OCI-LY7 (cell line): ENCODE measurements around the gene PARD6A. TPM values are rescaled to one million over a fixed set of nuclear protein-coding genes. Genes with fewer than 3 reads are reported as not detected.

Source experiments
- BruUV-seq: library from RNA; stranded (reverse); fragments of 400-500 nt; replicated peaks from 2 replicates; lab custom pipeline; 2021; lab: Mats Ljungman, UMichigan
- CTCF ChIA-PET: fragments of 300-600 bp; sonication (Branson Sonifier 250); formaldehyde crosslinking; loops from one replicate; lab custom pipeline; 2022; ENCODE audit warnings: antibody characterized with exemption; ENCODE audit not compliant: unreplicated experiment; lab: Charles Lee
- POLR2A ChIA-PET: fragments of 300-600 bp; sonication (Branson Sonifier 250); formaldehyde crosslinking; loops from one replicate; lab custom pipeline; 2022; ENCODE audit warnings: antibody characterized with exemption; lab: Charles Lee
- DNase-seq: peaks from one replicate; pipeline ENCODE4 v3.0.0-alpha.2; 2015; ENCODE audit warnings: low spot score
- H2AFZ ChIP-seq: fragments of 200-600 bp; sonication (generic), shearing (Covaris generic); 2 replicates; pipeline ENCODE4 v1.6.1; 2014; ENCODE audit warnings: mild to moderate bottlenecking, antibody characterized with exemption, low read length, moderate library complexity
- H3K27ac ChIP-seq: fragments of 200-600 bp; sonication (generic); 2 replicates; pipeline ENCODE4 v1.5.1; 2014; ENCODE audit warnings: mixed run types, low read depth, mild to moderate bottlenecking, moderate library complexity, low read length, inconsistent platforms; ENCODE audit not compliant: poor library complexity, severe bottlenecking
- H3K36me3 ChIP-seq: fragments of 200-600 bp; sonication (generic); 2 replicates; pipeline ENCODE4 v1.6.1; 2014; ENCODE audit warnings: mild to moderate bottlenecking, antibody characterized with exemption, low read length, moderate library complexity, mixed read lengths; ENCODE audit not compliant: insufficient read depth
- H3K4me1 ChIP-seq: fragments of 200-600 bp; sonication (generic); 2 replicates; pipeline ENCODE4 v1.5.1; 2014; ENCODE audit warnings: mild to moderate bottlenecking, low read length; ENCODE audit not compliant: insufficient read depth, poor library complexity, severe bottlenecking
- H3K4me2 ChIP-seq: fragments of 200-600 bp; sonication (generic); 2 replicates; pipeline ENCODE4 v1.6.1; 2014; ENCODE audit warnings: mild to moderate bottlenecking, low read length
- H3K4me3 ChIP-seq: fragments of 200-600 bp; sonication (generic); 2 replicates; pipeline ENCODE4 v1.5.1; 2014; ENCODE audit warnings: mild to moderate bottlenecking, low read depth, low read length; ENCODE audit not compliant: poor library complexity, severe bottlenecking
- H3K79me2 ChIP-seq: fragments of 200-600 bp; sonication (generic); 2 replicates; pipeline ENCODE4 v1.6.1; 2016; ENCODE audit warnings: low read depth, mild to moderate bottlenecking, low read length, moderate library complexity, mixed read lengths; ENCODE audit not compliant: insufficient read depth
- H3K9me2 ChIP-seq: fragments of 200-600 bp; sonication (generic); 2 replicates; pipeline ENCODE4 v1.6.1; 2016; ENCODE audit warnings: mild to moderate bottlenecking, low read length, mixed read lengths; ENCODE audit not compliant: insufficient read depth
- H3K9me3 ChIP-seq: fragments of 200-600 bp; sonication (generic); 2 replicates; pipeline ENCODE4 v1.6.1; 2014; ENCODE audit warnings: mild to moderate bottlenecking, mixed run types, low read length, mixed read lengths
- H4K20me1 ChIP-seq: fragments of 200-600 bp; sonication (generic); 2 replicates; pipeline ENCODE4 v1.6.1; 2014; ENCODE audit warnings: mild to moderate bottlenecking, antibody characterized with exemption, low read length, moderate library complexity, mixed read lengths; ENCODE audit not compliant: insufficient read depth
- CTCF ChIP-seq: fragments of 200-600 bp; sonication (generic); conservative IDR thresholded peaks from 2 replicates; pipeline ENCODE4 v1.5.1; 2014; ENCODE audit warnings: mild to moderate bottlenecking, antibody characterized with exemption, low read length, moderate library complexity, mixed read lengths
- EZH2phosphoT487 ChIP-seq: fragments of 200-600 bp; sonication (generic); IDR thresholded peaks from 2 replicates; pipeline ENCODE4 v1.6.1; 2018; ENCODE audit warnings: low read depth, borderline replicate concordance, mild to moderate bottlenecking, mixed run types, antibody characterized with exemption, low read length, moderate library complexity, mixed read lengths
- intact Hi-C: fragments of 100-400 bp; cut with micrococcal nuclease; formaldehyde crosslinking; loops from one replicate; pipeline ENCODE4 v1.10.0; 2022; ENCODE audit not compliant: unreplicated experiment
- total RNA-seq, 2 experiments: library from RNA; depleted of rRNA in 1 of 2; stranded (reverse); fragments of >200 nt in 1 of 2; shearing (Covaris generic) in 1 of 2; gene quantifications; 2 replicates each; pipeline ENCODE4 v1.2.3, GENCODE V29; 2014 to 2022

Gene PARD6A
- total RNA-seq, 2 experiments from 2014 or later, result 14.0 to 23.3 TPM

- no peaks in the 10 kb centered on the region; the same call in 1 of the 2 replicates for H4K20me1 ChIP-seq
- H3K79me2 ChIP-seq, result peaks cover 14% of the 10 kb centered on the region; the same call in 1 of the 2 replicates
- BruUV-seq, result TSS peak; percentile 53
- intact Hi-C loops, result no loop called here
- no peaks in the 10 kb centered on the region for H3K9me3 ChIP-seq
- H3K4me2 ChIP-seq, result no peak overlapping the region
- H3K36me3 ChIP-seq, result peaks cover 69% of the 10 kb centered on the region
- ChIA-PET CTCF (no interaction called here), POLR2A (no interaction called here)
- no peaks in the 10 kb centered on the region for H3K9me2 ChIP-seq
- TF ChIP-seq EZH2phosphoT487 (no peak), CTCF (no peak)
- no peak for DNase-seq
- peaks cover 17% of the 10 kb centered on the region for H3K4me1 ChIP-seq
- H3K4me3 ChIP-seq, result no peak overlapping the region
- no peak overlapping the region for H3K27ac ChIP-seq
- no peak overlapping the region for H2AFZ ChIP-seq
These were observed 11.2 kb upstream of the PARD6A start for GRCh38 chr16:67649494-67649931.

- BruUV-seq, result no TSS peak
These were observed 10.7 kb upstream of the PARD6A start for GRCh38 chr16:67650023-67650422.

More at GRCh38 chr16:67650023-67650422, 10.7 kb upstream of the PARD6A start:
- ChIA-PET CTCF (no interaction called here), POLR2A (interaction anchor here (1.6 kb wide), 1 partner anchor 10 kb away, joined by 4 read pairs; the partner anchor contains the start of gene ACD)
- H3K9me2 ChIP-seq, result no peaks in the 10 kb centered on the region
- no peaks in the 10 kb centered on the region; the same call in 1 of the 2 replicates for H4K20me1 ChIP-seq
- H3K4me1 ChIP-seq, result peaks cover 16% of the 10 kb centered on the region
- no peak overlapping the region for H3K4me2 ChIP-seq
- intact Hi-C loops, result no loop called here
- no peaks in the 10 kb centered on the region for H3K9me3 ChIP-seq
- peaks cover 14% of the 10 kb centered on the region; the same call in 1 of the 2 replicates for H3K79me2 ChIP-seq
- H3K4me3 ChIP-seq, result no peak overlapping the region
- H3K27ac ChIP-seq, result no peak overlapping the region
- peaks cover 74% of the 10 kb centered on the region for H3K36me3 ChIP-seq
- no peak overlapping the region for H2AFZ ChIP-seq
- TF ChIP-seq CTCF, result no peak
- no peak for TF ChIP-seq EZH2phosphoT487
- DNase-seq, result no peak
